HG02973 (cell line): ENCODE measurements around the gene CYP26C1.
A peak's percentile ranks its signal among the peaks of the same experiment; 100 is the strongest.

ENCODE experiments used
- ATAC-seq: cut with Tn5 transposase; IDR thresholded peaks from one replicate; pipeline ENCODE4 v1.9.1; 2021; ENCODE audit warnings: moderate library complexity; ENCODE audit not compliant: unreplicated experiment

CYP26C1 gene

DNA sequence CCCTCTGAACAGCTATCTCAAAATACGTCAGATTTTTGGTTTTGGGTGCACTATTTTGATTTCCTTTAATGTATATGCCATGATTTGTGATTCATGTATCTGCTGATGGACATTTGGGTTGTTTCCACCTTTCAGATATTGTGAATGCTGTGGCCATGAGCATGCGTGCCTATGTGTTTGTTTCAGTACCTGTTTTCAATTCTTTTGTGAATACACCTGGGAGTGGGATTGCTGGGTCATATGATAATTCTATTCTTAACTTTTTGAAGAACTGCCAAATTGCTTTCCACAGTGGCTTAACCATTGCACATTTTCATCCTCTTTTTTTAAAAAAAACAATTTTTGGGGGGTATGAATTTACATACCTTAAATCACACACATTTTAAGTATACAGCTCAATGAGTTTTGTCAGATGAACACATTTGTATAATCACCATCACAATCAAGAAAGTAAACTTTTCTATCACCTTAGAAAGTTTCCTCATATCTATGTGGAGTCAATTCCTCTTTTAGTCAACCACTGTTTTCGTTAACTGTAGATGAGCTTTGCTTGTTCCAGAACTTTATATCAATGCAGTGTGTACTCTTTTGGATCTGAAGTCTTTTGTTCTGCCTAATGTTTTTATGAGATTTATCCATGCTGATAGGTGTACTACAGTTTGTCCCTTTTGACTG is 50.0 kb downstream of the CYP26C1 start:
- peak; percentile 63 for ATAC-seq

- no peak for ATAC-seq
Observed at GRCh38 chr10:93113042-93113441, 52.4 kb downstream of the CYP26C1 start.

- peak; percentile 47 for ATAC-seq
Observed at GRCh38 chr10:93115661-93116383, 55.2 kb downstream of the CYP26C1 start.
